ENCODE measurements around the gene KAT6B.

The KAT6B gene

GRCh38 chr10:74841265-74841973 lies 15.0 kb downstream of the KAT6B start:
- H3K27me3 ChIP-seq (ENCODE audit: control insufficient read depth, insufficient read depth, low read length) = no peaks in the 10 kb centered on the region
- no peak for TF ChIP-seq CTCF (IDR thresholded peaks at IDR 0.05)
- H3K27ac ChIP-seq = no peak overlapping the region
- H3K9me3 ChIP-seq (ENCODE audit: control insufficient read depth, low read length) = no peaks in the 10 kb centered on the region
- no peak overlapping the region for H2AFZ ChIP-seq
- H3K79me2 ChIP-seq = peaks cover 48% of the 10 kb centered on the region
- no peak overlapping the region for H3K4me2 ChIP-seq (ENCODE audit: low read length)
- peaks cover 14% of the 10 kb centered on the region for H3K4me1 ChIP-seq
- no peaks in the 10 kb centered on the region for H3K36me3 ChIP-seq (ENCODE audit: control insufficient read depth, insufficient read depth, low read length)
- no peak overlapping the region for H3K9ac ChIP-seq
- H3K4me3 ChIP-seq (ENCODE audit: low read depth, low read length) = no peak overlapping the region

DNA sequence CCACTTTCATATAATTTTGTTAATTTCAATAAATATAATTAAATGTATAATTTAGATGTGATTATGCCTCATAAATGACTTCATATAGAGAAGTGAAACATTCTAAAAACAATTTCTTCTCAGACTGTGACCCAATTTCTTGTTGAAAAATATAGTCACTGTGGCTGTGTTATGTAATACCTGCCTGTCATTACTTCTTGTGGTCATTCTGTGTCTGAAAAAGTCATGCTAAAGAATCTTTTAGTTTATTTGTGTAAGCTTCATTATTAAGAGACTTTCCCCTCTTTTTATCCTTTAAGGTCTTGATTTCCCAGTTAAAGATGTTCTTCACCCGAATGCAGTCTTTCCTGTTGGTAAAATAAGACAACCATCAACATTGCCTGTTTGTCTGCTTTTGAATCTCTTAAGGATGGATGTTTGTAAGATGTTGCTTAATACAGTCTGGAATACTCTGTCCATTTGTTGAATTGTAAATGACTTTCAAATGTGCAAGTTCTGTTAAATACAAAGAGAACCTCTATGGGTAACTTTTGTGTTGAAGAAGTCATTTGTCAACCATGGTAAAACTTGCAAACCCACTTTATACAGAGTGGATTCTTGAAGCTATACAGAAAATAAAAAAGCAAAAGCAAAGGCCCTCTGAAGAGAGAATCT lies 16.0 kb downstream of the KAT6B start:
- H3K27ac ChIP-seq = no peak overlapping the region
- no peak for TF ChIP-seq CTCF (IDR thresholded peaks at IDR 0.05)
- H3K79me2 ChIP-seq = peaks cover 49% of the 10 kb centered on the region
- no peaks in the 10 kb centered on the region for H3K27me3 ChIP-seq (ENCODE audit: control insufficient read depth, insufficient read depth, low read length)
- H3K4me1 ChIP-seq = peaks cover 7% of the 10 kb centered on the region
- no peak overlapping the region for H3K9ac ChIP-seq
- no peaks in the 10 kb centered on the region for H3K36me3 ChIP-seq (ENCODE audit: control insufficient read depth, insufficient read depth, low read length)
- H3K4me3 ChIP-seq (ENCODE audit: low read depth, low read length) = no peak overlapping the region
- H2AFZ ChIP-seq = no peak overlapping the region
- H3K4me2 ChIP-seq (ENCODE audit: low read length) = no peak overlapping the region
- no peaks in the 10 kb centered on the region for H3K9me3 ChIP-seq (ENCODE audit: control insufficient read depth, low read length)

- Histone ChIP-seq H3K27ac (no peak overlapping the region), H3K79me2 (peaks cover 46% of the 10 kb centered on the region), H3K4me3 (ENCODE audit: low read depth, low read length) (no peak overlapping the region), H3K4me2 (ENCODE audit: low read length) (no peak overlapping the region), H3K4me1 (peaks cover 7% of the 10 kb centered on the region), H3K9me3 (ENCODE audit: control insufficient read depth, low read length) (no peaks in the 10 kb centered on the region), H3K9ac (no peak overlapping the region), H3K36me3 (ENCODE audit: control insufficient read depth, insufficient read depth, low read length) (no peaks in the 10 kb centered on the region), H3K27me3 (ENCODE audit: control insufficient read depth, insufficient read depth, low read length) (no peaks in the 10 kb centered on the region), H2AFZ (no peak overlapping the region)
- TF ChIP-seq CTCF (IDR thresholded peaks at IDR 0.05) = no peak
These were observed 20.6 kb downstream of the KAT6B start for GRCh38 chr10:74846958-74847357.

DNA sequence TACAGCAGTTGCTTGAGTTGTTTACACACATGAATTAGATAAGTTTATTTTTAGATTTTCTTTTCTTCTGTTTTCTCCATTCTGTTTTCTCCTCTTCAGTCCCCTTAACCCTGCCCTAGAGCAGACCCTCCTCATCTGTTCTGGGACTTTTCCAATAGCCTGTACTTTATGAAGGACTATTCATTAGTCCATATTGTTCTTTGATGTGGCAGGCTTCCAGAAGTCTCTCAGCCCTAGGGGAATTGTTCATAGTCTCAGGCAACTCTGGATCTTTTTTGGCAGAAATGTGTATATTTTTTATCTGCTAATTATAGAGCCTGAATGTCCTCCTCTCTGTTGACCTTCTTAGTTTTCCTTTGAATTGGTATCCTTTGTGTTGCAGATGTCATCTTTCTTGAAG lies 25.4 kb downstream of the KAT6B start:
- Histone ChIP-seq H3K27me3 (ENCODE audit: control insufficient read depth, insufficient read depth, low read length) (no peaks in the 10 kb centered on the region), H3K4me3 (ENCODE audit: low read depth, low read length) (no peak overlapping the region), H3K36me3 (ENCODE audit: control insufficient read depth, insufficient read depth, low read length) (no peaks in the 10 kb centered on the region), H3K9me3 (ENCODE audit: control insufficient read depth, low read length) (no peaks in the 10 kb centered on the region), H3K4me1 (peaks cover 17% of the 10 kb centered on the region), H3K27ac (no peak overlapping the region), H2AFZ (no peak overlapping the region), H3K79me2 (peaks cover 50% of the 10 kb centered on the region), H3K9ac (no peak overlapping the region), H3K4me2 (ENCODE audit: low read length) (no peak overlapping the region)
- no peak for TF ChIP-seq CTCF (IDR thresholded peaks at IDR 0.05)

- Histone ChIP-seq H3K27me3 (ENCODE audit: control insufficient read depth, insufficient read depth, low read length) (no peaks in the 10 kb centered on the region), H3K9me3 (ENCODE audit: control insufficient read depth, low read length) (no peaks in the 10 kb centered on the region), H3K4me1 (peaks cover 17% of the 10 kb centered on the region), H3K4me3 (ENCODE audit: low read depth, low read length) (no peak overlapping the region), H3K36me3 (ENCODE audit: control insufficient read depth, insufficient read depth, low read length) (no peaks in the 10 kb centered on the region), H2AFZ (no peak overlapping the region), H3K27ac (no peak overlapping the region), H3K4me2 (ENCODE audit: low read length) (no peak overlapping the region), H3K79me2 (peaks cover 56% of the 10 kb centered on the region), H3K9ac (no peak overlapping the region)
- no peak for TF ChIP-seq CTCF (IDR thresholded peaks at IDR 0.05)
These were observed 26.0 kb downstream of the KAT6B start for GRCh38 chr10:74852381-74852780.

Measured in parathyroid adenoma (tissue), 2 donors.